ENCODE measurements around the gene GPN3.

GRCh38 chr12:110403146-110403975, 64.7 kb downstream of the GPN3 start, which contains the start of gene ANAPC7:
- TF ChIP-seq EZH2 (IDR thresholded peaks at IDR 0.05; ENCODE audit: insufficient read depth, poor library complexity, severe bottlenecking) (no peak), EZH2phosphoT487 (IDR thresholded peaks at IDR 0.05; ENCODE audit: insufficient read depth, low read depth) (no peak)

Measured in GM23248 (cell line).